Activated naive CD8-positive, alpha-beta T cell treated with anti-CD3 and anti-CD28 coated beads for 36 hours (primary cell): ENCODE results near the gene ADCY9. TPM values are rescaled to one million over a fixed set of nuclear protein-coding genes. Genes with fewer than 3 reads are reported as not detected.
"Not testable (repeated sequence)": the region's sequence is repeated elsewhere in the genome, so short reads cannot be mapped to it uniquely, and the experiment has no call there.

Experiments
- DNase-seq: peaks from one replicate; pipeline ENCODE4 v3.0.0; 2021
- H3K27ac Mint-ChIP-seq: one replicate; pipeline ENCODE4 v1.8.0; 2022; ENCODE audit warnings: mild to moderate bottlenecking, moderate library complexity, mixed read lengths
- H3K27me3 Mint-ChIP-seq: one replicate; pipeline ENCODE4 v1.8.0; 2022; ENCODE audit warnings: mild to moderate bottlenecking, mixed read lengths
- H3K36me3 Mint-ChIP-seq: one replicate; pipeline ENCODE4 v1.8.0; 2021; ENCODE audit warnings: mild to moderate bottlenecking, mixed read lengths
- H3K4me1 Mint-ChIP-seq: one replicate; pipeline ENCODE4 v1.8.0; 2021; ENCODE audit warnings: mixed read lengths
- H3K4me3 Mint-ChIP-seq: one replicate; pipeline ENCODE4 v1.8.0; 2022; ENCODE audit warnings: mild to moderate bottlenecking, moderate library complexity, mixed read lengths
- H3K9me3 Mint-ChIP-seq: one replicate; pipeline ENCODE4 v1.8.0; 2022; ENCODE audit warnings: mixed read lengths
- total RNA-seq, 2 experiments: library from RNA; stranded (reverse); gene quantifications; one replicate each; pipeline ENCODE4 v1.2.3, GENCODE V29; 2021

Gene ADCY9
- total RNA-seq, 2 experiments from 2014 or later, result 3.6 to 4.2 TPM

DNA sequence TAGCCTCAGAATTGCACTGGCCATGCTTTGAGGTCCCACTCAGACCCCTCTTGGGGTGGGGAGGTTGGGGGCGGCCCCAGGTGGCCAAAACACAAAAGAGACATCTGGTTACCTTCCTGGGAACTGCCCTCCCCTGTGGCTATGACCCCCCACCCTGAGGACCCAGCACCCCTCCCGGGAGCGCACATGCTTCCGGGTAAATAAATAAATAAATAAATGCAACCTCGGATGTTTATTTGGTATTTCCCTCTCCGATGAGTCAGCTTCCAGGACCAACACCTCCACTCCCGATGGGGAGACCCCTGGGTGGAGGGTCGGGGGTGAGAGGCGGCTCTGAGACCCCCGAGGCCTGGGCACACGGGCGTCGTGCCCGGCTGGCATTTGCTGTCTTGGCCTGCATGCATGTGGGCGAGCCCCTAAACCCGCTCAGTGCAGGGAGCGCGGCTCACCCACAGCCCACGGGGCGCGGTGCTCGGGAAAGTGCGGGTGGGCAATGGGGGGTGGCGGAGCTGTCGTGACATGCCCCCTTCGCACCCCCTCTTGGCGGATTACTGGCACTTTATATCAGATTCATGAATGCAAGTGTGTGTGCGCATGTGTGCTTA lies 151.5 kb downstream of the ADCY9 start:
- H3K9me3 Mint-ChIP-seq, result peaks cover 9% of the 10 kb centered on the region
- no peaks in the 10 kb centered on the region for H3K27me3 Mint-ChIP-seq
- no peak for DNase-seq
- no peak overlapping the region for H3K4me3 Mint-ChIP-seq
- peaks cover 16% of the 10 kb centered on the region for H3K36me3 Mint-ChIP-seq
- H3K4me1 Mint-ChIP-seq, result peaks cover 14% of the 10 kb centered on the region
- no peak overlapping the region for H3K27ac Mint-ChIP-seq

DNA sequence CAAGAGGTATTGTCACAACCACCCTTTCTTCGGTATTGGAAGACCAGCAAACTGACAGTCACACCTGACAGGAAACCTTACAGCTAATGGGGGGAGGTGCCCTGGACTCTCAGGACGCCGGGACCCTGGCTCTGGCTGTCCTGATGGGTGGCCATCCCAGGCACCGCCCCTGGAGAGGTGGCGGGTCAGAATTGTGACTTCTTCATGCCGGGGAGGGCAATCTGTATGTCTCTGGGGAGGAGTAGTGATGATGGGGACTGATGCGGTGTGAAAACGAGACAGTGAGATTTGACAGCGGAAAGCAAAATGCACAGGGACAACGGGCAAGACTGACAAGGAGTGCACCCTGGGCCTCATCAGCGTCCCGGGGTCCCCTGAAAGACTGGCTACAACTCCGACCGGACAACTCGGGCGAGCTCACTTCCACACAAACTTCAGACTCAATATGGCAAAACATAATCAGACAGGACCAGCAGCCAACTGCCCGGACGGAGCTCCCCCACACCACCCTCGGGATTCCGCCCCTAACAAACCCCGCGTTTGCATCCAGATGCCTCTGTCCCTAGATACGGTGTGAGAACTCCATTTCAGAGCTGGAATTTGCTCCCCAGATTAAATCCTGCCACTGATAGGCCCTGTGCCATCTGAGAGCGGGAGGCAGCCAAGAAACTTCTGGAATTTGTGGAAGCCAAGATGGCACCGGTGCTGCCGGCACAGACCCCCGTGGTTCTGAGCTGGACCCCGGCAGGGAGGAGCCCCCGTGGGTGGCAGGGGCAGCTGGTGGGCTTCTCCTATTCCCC lies 152.2 kb downstream of the ADCY9 start:
- Mint-ChIP-seq H3K4me1 (peaks cover 14% of the 10 kb centered on the region), H3K27me3 (no peaks in the 10 kb centered on the region), H3K36me3 (peaks cover 16% of the 10 kb centered on the region), H3K27ac (no peak overlapping the region), H3K9me3 (peaks cover 9% of the 10 kb centered on the region), H3K4me3 (no peak overlapping the region)
- no peak for DNase-seq

DNA sequence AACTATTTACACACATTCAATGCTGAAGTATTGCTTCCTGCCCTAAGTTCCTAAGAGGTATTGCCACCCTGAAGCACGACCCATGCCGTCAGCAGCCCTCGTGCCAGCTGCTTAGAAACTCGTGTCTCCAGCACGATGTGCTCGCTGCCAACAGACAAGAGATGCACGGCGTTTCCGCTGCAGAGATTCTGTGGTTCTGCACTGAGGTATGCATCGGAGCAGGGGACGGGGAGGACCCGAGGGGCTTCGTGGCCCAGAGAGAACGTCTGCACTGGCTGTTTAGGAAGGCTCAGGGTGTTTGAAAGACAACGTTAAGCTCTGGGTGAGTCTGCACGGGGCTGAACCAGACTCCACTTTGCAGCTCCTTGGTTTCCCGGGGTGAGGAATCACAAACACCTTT lies 153.0 kb downstream of the ADCY9 start:
- H3K27ac Mint-ChIP-seq, result peak overlapping the region; percentile 2
- H3K9me3 Mint-ChIP-seq, result peaks cover 9% of the 10 kb centered on the region
- H3K4me3 Mint-ChIP-seq, result no peak overlapping the region
- DNase-seq, result no peak
- peaks cover 16% of the 10 kb centered on the region for H3K36me3 Mint-ChIP-seq
- H3K27me3 Mint-ChIP-seq, result peaks cover 3% of the 10 kb centered on the region
- peaks cover 14% of the 10 kb centered on the region for H3K4me1 Mint-ChIP-seq

DNA sequence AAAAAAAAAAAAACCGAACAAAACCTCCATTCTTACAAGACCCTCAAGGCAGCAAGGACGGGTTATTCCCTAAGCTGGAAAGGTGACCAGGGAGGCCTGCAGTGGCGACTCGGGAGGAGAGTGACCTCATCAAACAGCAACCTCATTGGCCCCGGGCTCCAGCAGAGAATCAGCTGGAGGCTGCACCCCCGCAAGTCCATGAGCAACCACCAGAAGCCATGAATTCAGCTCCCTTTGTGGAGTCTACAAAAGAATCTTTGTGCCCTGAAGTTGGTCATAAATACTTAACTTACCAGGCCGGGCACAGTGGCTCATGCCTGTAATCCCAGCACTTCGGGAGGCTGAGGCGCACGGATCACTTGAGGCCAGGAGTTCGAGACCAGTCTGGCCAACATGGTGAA lies 154.8 kb downstream of the ADCY9 start:
- H3K4me3 Mint-ChIP-seq, result peak overlapping the region; percentile 70
- DNase-seq, result no peak
- no peak overlapping the region for H3K27ac Mint-ChIP-seq
- H3K36me3 Mint-ChIP-seq, result peaks cover 9% of the 10 kb centered on the region
- peaks cover 9% of the 10 kb centered on the region for H3K9me3 Mint-ChIP-seq
- H3K27me3 Mint-ChIP-seq, result peaks cover 16% of the 10 kb centered on the region
- peaks cover 14% of the 10 kb centered on the region for H3K4me1 Mint-ChIP-seq

DNA sequence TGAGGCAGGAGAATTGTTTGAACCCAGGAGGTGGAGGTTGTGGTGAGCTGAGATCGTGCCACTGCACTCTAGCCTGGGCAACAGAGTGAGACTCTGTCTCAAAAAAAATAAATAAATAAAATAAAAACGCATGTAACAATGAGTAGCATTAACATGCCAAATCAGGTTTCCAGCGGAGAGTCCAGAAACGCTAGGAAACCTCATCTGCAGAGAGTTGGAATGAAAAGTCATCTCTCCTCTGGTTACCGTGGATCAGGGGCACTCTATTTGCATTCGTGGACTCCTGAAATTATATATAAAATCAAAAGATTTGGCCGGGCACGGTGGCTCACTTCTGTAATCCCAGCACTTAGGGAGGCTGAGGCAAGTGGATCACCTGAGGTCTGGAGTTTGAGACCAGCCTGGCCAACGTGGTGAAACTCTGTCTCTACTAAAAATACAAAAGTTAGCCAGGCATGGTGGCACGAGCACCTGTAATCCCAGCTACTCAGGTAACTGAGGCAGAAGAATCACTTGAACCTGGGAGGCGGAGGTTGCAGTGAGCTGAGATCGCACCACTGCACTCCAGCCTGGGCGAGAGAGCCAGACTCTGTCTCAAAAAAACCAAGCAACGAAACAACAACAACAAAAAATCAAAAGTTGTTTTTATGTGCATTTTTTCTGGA lies 156.2 kb downstream of the ADCY9 start:
- DNase-seq, H3K9me3 Mint-ChIP-seq, H3K36me3 Mint-ChIP-seq, H3K27ac Mint-ChIP-seq: not testable (repeated sequence)
- peak overlapping the region; percentile 70 for H3K4me3 Mint-ChIP-seq
- peaks cover 30% of the 10 kb centered on the region for H3K27me3 Mint-ChIP-seq
- H3K4me1 Mint-ChIP-seq, result peaks cover 14% of the 10 kb centered on the region

DNA sequence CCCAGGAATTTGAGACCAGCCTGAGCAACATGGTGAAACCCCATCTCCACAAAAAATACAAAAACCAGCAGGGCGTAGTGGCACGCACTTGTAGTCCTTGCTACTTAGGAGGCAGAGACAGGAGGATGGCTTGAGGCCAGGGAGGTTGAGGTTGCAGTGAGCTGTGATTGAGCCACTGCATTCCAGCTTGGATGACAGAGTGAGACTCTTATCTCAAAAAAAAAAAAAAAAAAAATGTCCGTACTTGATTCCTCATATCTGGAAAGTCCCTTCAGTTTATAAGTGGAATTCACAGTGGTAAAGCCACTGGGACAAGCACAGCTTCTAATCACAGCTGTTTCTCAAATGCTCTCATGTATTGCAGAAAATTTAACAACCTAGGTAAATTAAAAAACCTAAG lies 157.1 kb downstream of the ADCY9 start:
- Mint-ChIP-seq H3K4me3 (no peak overlapping the region), H3K36me3 (peaks cover 3% of the 10 kb centered on the region), H3K9me3 (peaks cover 3% of the 10 kb centered on the region), H3K27ac (no peak overlapping the region), H3K4me1 (peaks cover 14% of the 10 kb centered on the region), H3K27me3 (peaks cover 39% of the 10 kb centered on the region)
- no peak for DNase-seq

DNA sequence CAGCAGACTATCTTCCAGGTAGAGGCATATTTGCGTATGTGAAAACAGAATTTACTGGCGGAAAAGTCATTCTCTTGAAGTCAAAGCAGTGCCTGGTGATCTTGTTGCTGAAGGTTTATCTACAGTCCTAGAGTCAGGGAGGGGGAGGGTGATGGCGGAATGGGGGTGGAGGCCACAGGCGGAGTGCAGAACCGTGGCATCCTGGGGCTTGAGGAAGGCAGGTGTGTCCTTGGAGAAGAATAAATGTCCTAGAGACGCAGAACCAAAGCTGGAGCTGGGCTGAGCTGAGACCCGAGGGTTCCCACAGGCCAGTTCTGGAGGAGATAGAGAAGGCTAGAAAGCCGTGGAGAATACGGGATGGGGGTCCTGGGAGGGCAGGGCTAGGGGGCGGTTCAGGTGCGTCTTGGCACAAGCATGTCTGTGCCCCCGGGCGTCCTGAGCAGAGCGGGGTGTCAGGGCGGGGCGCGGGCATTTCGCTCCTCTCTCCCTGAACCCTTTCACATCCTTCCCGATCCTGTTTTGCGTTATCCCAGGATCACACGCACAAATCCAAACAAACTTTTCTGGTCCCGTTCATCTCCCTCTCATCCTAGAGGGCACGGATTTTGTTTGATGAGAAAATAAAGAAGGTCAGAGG lies 158.8 kb downstream of the ADCY9 start:
- Mint-ChIP-seq H3K4me3 (no peak overlapping the region), H3K4me1 (peaks cover 5% of the 10 kb centered on the region), H3K27me3 (peaks cover 45% of the 10 kb centered on the region), H3K27ac (no peak overlapping the region), H3K9me3 (no peaks in the 10 kb centered on the region), H3K36me3 (no peaks in the 10 kb centered on the region)
- no peak for DNase-seq

DNA sequence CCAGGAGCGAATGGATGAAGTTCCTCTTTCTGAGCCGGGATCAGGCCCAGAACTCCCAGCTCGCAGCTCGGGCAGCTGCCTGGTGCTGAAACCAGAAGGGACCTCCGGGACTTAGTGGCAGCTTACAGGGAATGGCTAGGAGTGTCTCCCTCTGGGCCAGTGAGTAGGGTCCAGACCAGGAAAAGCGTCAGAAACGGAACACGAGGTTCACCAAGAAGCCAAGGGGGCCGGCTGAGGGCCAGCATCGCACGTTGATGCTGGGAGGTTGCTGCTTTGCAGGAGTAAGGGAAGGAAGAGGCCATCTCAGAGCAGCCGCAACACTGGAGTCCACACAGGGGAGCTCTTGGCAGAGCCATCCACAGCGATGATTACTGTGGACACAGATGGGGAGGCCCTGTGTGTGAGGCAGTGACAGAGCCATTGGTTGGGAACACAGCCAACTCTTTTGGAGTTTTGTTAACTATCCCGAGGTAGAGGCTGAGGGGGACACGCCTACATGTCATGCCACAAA lies 161.8 kb downstream of the ADCY9 start:
- no peak for DNase-seq
- no peaks in the 10 kb centered on the region for H3K36me3 Mint-ChIP-seq
- peaks cover 58% of the 10 kb centered on the region for H3K27me3 Mint-ChIP-seq
- no peaks in the 10 kb centered on the region for H3K9me3 Mint-ChIP-seq
- no peak overlapping the region for H3K27ac Mint-ChIP-seq
- no peak overlapping the region for H3K4me3 Mint-ChIP-seq
- no peaks in the 10 kb centered on the region for H3K4me1 Mint-ChIP-seq

DNA sequence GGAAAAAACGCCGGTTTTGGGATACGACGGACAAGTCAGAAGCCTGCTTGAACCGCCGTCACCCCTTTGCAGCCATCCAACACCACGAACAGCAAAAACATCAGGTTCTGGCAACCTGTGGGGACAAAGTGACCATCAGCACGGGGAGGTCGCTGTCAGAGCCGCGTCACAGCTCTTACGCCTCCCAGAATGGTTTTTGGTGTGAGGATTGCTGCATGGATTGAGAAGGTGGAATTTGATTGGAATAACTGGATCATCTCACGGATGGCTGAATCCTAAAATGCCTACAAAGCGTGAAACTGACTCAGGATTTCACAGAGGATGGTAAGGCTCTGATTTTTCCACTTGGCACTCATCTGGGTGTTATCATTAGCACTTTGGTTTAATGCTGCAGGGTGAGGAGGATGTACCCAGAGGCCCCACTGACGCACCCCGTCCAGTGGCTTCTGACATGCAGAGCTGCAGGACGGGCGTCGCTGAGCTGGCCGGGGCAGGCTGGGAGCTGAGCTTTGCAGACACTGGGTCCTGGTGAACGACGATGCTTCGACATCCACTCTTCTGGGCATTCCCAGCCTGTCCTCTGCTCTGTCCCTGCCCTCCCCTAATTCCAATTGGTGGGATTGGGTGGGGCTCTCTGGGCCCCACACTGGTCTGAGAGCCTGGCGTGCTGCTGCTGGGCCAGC lies 162.4 kb downstream of the ADCY9 start:
- Mint-ChIP-seq H3K9me3 (no peaks in the 10 kb centered on the region), H3K27me3 (peaks cover 56% of the 10 kb centered on the region), H3K36me3 (no peaks in the 10 kb centered on the region), H3K27ac (no peak overlapping the region), H3K4me1 (no peaks in the 10 kb centered on the region), H3K4me3 (no peak overlapping the region)
- no peak for DNase-seq

DNA sequence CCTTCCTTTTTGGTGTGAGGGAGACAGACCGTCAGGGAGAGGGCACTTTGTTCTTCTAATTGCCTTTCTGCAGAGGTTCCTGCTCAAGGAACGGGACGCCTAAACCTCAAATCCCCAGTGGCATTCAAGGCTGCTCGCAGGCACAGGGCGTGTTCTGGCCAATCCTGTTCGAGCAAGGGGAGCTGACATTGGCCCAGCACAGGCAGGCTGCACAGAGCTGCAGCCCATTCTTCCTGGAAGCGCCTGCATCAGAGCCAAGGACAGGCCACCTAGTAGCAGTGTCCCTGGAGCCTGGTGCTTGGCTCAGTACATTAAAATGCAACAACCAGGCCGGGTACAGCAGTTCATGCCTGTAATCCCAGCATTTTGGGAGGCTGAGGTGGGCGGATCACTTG lies 163.5 kb downstream of the ADCY9 start:
- H3K9me3 Mint-ChIP-seq, result no peaks in the 10 kb centered on the region
- H3K4me3 Mint-ChIP-seq, result no peak overlapping the region
- DNase-seq, result no peak
- no peaks in the 10 kb centered on the region for H3K36me3 Mint-ChIP-seq
- no peaks in the 10 kb centered on the region for H3K4me1 Mint-ChIP-seq
- peaks cover 54% of the 10 kb centered on the region for H3K27me3 Mint-ChIP-seq
- H3K27ac Mint-ChIP-seq, result no peak overlapping the region

DNA sequence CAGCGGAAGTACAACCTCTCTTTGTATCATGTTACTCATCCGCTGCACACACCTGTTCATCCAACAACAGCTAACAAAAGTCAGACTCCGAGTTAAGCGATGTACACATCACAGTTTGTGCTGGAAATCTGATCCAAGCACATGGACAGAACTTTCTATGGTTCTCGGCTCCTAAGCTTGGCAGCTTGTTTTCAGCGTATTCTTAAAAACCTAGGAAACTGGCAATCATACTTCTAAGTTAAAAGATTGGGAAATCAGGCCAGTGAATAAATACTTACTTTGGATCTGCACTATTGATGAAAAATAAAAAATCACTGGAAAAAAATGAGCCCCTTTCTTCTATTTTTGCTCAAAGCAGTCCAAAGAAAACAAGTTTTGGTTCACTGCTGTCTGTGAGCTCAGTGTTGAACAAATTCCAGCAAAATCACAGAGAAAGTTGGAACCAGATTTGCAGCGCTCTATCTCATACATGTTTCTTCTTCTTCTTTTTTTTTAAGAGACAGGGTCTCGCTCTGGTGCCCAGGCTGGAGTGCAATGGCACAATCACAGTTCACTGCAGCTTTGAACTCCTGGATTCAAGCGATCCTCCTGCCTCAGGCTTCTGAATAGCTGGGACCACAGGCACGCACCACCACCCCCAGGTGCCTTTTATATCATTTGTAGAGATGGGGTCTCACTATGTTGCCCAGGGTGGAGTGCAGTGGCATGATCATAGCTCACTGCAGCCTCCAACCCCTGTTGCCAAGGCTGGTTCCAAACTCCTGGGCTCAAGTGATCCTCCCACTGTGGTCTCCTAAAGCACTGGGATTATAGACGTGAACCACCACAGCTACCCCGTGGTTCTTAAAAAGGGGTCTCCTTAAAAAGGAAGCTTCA lies 164.1 kb downstream of the ADCY9 start:
- Mint-ChIP-seq H3K27me3 (peaks cover 48% of the 10 kb centered on the region), H3K4me3 (no peak overlapping the region), H3K36me3 (no peaks in the 10 kb centered on the region), H3K4me1 (no peaks in the 10 kb centered on the region), H3K9me3 (no peaks in the 10 kb centered on the region), H3K27ac (no peak overlapping the region)
- DNase-seq, result no peak

DNA sequence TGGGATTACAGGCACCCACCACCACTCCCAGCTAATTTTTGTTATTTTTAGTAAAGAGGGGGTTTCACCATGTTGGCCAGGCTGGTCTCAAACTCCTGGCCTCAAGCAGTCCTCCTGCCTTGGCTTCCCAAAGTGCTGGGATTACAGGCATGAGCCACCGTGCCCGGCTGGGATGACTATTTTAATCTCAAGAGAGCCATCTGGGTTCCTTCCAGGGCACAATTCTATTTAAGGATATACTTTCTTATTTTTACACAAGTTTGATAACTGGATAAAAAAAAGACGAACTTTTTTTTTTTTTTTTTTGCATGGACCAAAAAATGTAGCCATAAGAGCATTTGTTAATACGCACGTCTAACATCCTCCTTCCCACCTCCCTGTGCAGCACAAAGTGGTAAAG lies 164.9 kb downstream of the ADCY9 start:
- DNase-seq, H3K4me3 Mint-ChIP-seq: not testable (repeated sequence)

DNA sequence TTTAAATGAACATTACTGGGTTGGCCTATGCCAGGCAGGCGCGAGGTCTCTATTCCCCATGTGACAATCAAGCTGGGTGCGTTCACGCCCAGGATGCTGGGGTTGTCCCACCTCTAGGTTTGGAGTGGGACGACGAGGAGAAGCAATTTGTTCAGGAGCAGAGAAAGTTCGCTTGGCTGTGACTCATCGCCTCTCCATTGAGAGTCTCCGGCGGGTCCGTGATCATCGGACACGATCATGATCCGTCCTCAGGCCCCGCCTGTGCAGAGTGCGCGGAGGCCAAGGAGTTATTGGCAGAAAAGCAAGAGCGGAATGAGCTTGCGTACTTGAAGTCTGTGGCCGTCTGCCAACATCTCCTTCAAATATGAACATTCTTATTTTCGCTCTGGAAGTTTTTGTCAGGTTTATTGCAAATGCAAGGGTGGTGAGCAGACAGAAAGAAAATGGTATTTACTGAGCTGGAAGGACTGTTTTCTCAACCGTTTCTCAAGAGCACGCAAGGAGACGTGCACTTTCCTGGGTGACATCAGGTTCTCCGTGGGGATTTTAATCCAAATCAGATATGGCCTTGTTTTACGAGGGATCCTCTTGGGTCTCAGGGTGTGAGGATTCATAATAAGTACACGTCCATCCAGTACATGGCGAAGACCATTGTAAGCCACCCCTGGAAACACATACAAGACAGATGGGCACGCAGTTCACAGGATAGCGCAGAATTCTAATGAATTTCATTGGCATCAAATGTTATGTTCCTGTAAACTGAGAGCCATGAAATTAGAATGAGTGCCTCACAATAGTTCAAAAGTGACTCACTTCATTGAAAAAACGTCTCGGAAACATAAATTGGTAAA lies 165.7 kb downstream of the ADCY9 start:
- H3K9me3 Mint-ChIP-seq, result no peaks in the 10 kb centered on the region
- no peak overlapping the region for H3K27ac Mint-ChIP-seq
- no peaks in the 10 kb centered on the region for H3K36me3 Mint-ChIP-seq
- no peaks in the 10 kb centered on the region for H3K4me1 Mint-ChIP-seq
- no peak for DNase-seq
- peaks cover 33% of the 10 kb centered on the region for H3K27me3 Mint-ChIP-seq
- H3K4me3 Mint-ChIP-seq, result no peak overlapping the region

More for the DNA sequence above, 164.9 kb downstream of the ADCY9 start:
- H3K4me1 Mint-ChIP-seq, H3K27ac Mint-ChIP-seq, H3K36me3 Mint-ChIP-seq, H3K9me3 Mint-ChIP-seq: not testable (repeated sequence)
- peaks cover 42% of the 10 kb centered on the region for H3K27me3 Mint-ChIP-seq
